WERI-Rb-1 (cell line): ENCODE measurements around the gene MAN1C1.

ENCODE experiments used
- DNase-seq: peaks from one replicate; pipeline ENCODE4 v3.0.0-alpha.2; 2020
- H3K27ac ChIP-seq: fragments of 250-450 bp; sonication (Bioruptor Pico); 2 replicates; pipeline ENCODE4 v1.5.1; 2020; ENCODE audit warnings: mild to moderate bottlenecking, moderate library complexity
- H3K27me3 ChIP-seq: fragments of 250-450 bp; sonication (Bioruptor Pico); 2 replicates; pipeline ENCODE4 v1.5.1; 2021; ENCODE audit warnings: mild to moderate bottlenecking, low read depth, moderate library complexity; ENCODE audit not compliant: insufficient read depth, severe bottlenecking
- H3K36me3 ChIP-seq: fragments of 250-450 bp; sonication (Bioruptor Pico); 2 replicates; pipeline ENCODE4 v1.5.1; 2020; ENCODE audit warnings: mild to moderate bottlenecking, moderate library complexity
- H3K4me3 ChIP-seq: 2 replicates; pipeline ENCODE4 v1.5.1; 2011; ENCODE audit warnings: low read depth, mild to moderate bottlenecking, control low read depth, low read length
- H3K9me3 ChIP-seq: fragments of 250-450 bp; sonication (Bioruptor Pico); 2 replicates; pipeline ENCODE4 v1.5.1; 2021; ENCODE audit warnings: mild to moderate bottlenecking, moderate library complexity; ENCODE audit not compliant: severe bottlenecking
- TF ChIP-seq, protein P1 (sequence below): IDR thresholded peaks from 2 replicates; pipeline ENCODE4 v1.5.1; 2011; ENCODE audit warnings: low read depth, mild to moderate bottlenecking, control low read depth, inconsistent platforms, low read length

Gene MAN1C1

DNA sequence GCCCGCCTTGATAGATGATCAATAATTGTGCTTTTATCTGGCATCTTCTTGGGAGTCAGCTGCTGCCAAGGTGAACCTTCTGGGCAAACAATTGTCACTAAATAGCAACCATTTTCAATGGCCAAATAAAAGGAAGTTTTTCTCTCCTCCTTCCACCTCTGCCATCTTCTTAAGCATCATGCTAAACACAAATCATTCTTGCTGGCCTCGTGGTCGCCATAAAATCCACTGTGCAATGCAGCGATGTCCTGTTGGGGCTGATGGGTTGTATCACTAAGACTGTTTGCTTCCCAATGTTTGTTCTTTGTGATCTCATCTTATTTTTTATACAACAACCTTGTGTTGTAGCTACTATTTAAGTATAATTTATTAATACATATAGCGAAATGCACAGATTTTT lies 8.0 kb downstream of the MAN1C1 start:
- no peak overlapping the region for H3K4me3 ChIP-seq
- H3K36me3 ChIP-seq: no peaks in the 10 kb centered on the region
- no peak overlapping the region for H3K27ac ChIP-seq
- H3K9me3 ChIP-seq: no peaks in the 10 kb centered on the region
- no peak for DNase-seq
- TF ChIP-seq, protein P1, sequence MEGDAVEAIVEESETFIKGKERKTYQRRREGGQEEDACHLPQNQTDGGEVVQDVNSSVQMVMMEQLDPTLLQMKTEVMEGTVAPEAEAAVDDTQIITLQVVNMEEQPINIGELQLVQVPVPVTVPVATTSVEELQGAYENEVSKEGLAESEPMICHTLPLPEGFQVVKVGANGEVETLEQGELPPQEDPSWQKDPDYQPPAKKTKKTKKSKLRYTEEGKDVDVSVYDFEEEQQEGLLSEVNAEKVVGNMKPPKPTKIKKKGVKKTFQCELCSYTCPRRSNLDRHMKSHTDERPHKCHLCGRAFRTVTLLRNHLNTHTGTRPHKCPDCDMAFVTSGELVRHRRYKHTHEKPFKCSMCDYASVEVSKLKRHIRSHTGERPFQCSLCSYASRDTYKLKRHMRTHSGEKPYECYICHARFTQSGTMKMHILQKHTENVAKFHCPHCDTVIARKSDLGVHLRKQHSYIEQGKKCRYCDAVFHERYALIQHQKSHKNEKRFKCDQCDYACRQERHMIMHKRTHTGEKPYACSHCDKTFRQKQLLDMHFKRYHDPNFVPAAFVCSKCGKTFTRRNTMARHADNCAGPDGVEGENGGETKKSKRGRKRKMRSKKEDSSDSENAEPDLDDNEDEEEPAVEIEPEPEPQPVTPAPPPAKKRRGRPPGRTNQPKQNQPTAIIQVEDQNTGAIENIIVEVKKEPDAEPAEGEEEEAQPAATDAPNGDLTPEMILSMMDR: no peak
- H3K27me3 ChIP-seq: no peaks in the 10 kb centered on the region

DNA sequence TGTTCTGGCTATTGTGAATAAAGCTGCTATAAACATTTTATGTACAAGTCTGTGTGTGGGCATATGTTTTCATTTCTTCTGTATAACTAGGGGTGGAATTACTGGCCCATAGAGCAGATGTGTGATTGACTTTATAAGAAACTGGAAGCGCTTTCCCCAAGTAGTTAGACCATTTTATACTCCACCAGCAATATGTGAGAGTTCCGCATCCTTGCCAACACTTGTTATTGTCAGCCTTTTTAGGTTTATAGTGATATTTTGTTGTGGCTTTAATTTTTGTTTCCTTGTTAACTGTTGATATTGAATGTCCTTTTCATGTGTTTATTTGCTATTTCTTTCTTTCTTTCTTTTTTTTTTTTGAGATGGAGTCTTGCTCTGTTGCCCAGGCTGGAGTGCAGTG lies 9.4 kb downstream of the MAN1C1 start:
- H3K36me3 ChIP-seq: no peaks in the 10 kb centered on the region
- TF ChIP-seq, protein P1: no peak
- no peaks in the 10 kb centered on the region for H3K27me3 ChIP-seq
- no peak overlapping the region for H3K27ac ChIP-seq
- DNase-seq: no peak
- H3K4me3 ChIP-seq: no peak overlapping the region
- H3K9me3 ChIP-seq: no peaks in the 10 kb centered on the region

DNA sequence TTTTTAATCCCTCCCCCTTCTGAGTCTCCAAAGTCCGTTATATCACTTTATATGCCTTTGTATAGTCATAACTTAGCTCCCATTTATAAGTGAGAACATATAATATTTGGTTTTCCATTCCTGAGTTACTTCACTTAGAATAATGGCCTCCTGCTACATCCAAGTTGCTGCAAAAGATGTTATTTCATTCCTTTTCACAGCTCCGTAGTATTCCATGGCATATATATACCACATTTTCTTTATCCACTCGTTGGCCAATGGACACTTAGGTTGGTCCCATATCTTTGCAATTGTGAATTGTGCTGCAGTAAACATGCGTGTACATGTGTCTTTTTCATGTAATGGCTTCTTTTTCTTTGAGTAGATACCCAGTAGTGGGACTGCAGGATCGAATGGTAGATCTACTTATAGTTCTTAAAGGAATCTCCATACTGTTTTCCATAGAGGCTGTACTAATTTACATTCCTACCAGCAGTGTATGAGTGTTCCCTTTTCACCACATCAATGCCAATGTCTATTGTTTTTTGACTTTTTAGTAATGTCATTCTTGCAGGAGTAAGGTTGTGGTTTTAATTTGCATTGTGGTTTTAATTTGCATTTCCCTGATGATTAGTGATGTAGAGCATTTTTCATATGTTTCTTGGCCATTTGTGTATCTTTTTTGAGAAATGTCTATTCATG lies 12.3 kb downstream of the MAN1C1 start:
- Histone ChIP-seq H3K9me3 (no peaks in the 10 kb centered on the region), H3K36me3 (no peaks in the 10 kb centered on the region), H3K27ac (no peak overlapping the region), H3K4me3 (no peak overlapping the region), H3K27me3 (no peaks in the 10 kb centered on the region)
- TF ChIP-seq, protein P1: no peak
- DNase-seq: no peak

DNA sequence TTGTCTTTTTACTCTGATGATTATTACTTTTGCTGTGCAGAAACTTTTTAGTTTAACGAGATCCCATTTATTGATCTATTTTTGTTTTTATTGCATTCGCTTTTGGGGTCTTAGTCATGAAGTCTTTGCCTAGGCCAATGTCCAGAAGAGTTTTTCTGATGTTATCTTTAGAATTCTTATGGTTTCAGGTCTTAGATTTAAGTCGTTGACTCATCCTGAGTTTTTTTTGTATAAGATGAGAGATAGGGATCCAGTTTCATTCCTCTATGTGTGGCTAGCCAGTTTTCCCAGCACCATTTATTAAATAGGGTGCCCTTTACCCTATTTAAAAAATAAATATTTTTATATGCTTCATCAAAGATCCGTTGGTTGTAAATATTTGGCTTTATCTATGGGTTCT lies 13.2 kb downstream of the MAN1C1 start:
- Histone ChIP-seq H3K27ac (no peak overlapping the region), H3K27me3 (no peaks in the 10 kb centered on the region), H3K36me3 (no peaks in the 10 kb centered on the region), H3K4me3 (no peak overlapping the region), H3K9me3 (no peaks in the 10 kb centered on the region)
- TF ChIP-seq, protein P1: no peak
- no peak for DNase-seq

- TF ChIP-seq, protein P1: no peak
Observed at GRCh38 chr1:25631750-25632485, 15.3 kb downstream of the MAN1C1 start.

More at GRCh38 chr1:25631750-25632485, 15.3 kb downstream of the MAN1C1 start:
- no peaks in the 10 kb centered on the region for H3K27me3 ChIP-seq
- no peak for DNase-seq
- H3K4me3 ChIP-seq: no peak overlapping the region
- H3K36me3 ChIP-seq: no peaks in the 10 kb centered on the region
- peaks cover 9% of the 10 kb centered on the region for H3K9me3 ChIP-seq
- no peak overlapping the region for H3K27ac ChIP-seq
